ENCODE results near the gene FGD6. TPM values are rescaled to one million over a fixed set of nuclear protein-coding genes. Genes with fewer than 3 reads are reported as not detected.
"Not testable (repeated sequence)": the region's sequence is repeated elsewhere in the genome, so short reads cannot be mapped to it uniquely, and the experiment has no call there.

The FGD6 gene
- total RNA-seq, 6 donors from 2014 or later = 14.7 to 36.1 (median 20.2) TPM

GRCh38 chr12:95201056-95201670 is 16.1 kb downstream of the FGD6 start:
- TF ChIP-seq POLR2A (IDR thresholded peaks at IDR 0.05) (no peak), POLR2AphosphoS5 (IDR thresholded peaks at IDR 0.05) (no peak), EP300 (IDR thresholded peaks at IDR 0.05) (no peak), CTCF (IDR thresholded peaks at IDR 0.05) (no peak)
- Histone ChIP-seq H3K4me1 (peaks cover 35 to 54% (median 42%) of the 10 kb centered on the region in 4 donors), H3K27ac (peak overlapping the region in 2 of 4 donors; percentile 42 to 65), H3K36me3 (no peaks in the 10 kb centered on the region), H3K27me3 (no peaks in the 10 kb centered on the region), H3K9me3 (no peaks in the 10 kb centered on the region), H3K4me3 (no peak overlapping the region)
- 82 to 83% methylated on average over 4 of the region's 4 CpGs for WGBS, 2 donors
- no peak for ATAC-seq (ENCODE audit: low FRiP score in 2 of 2)
- DNase-seq = no peak

- Histone ChIP-seq H3K9me3 (no peaks in the 10 kb centered on the region), H3K4me3 (no peak overlapping the region), H3K27me3 (no peaks in the 10 kb centered on the region), H3K36me3 (no peaks in the 10 kb centered on the region), H3K27ac (peak overlapping the region; percentile 8 to 65 (median 32)), H3K4me1 (peaks cover 28 to 45% (median 37%) of the 10 kb centered on the region in 4 donors)
- ATAC-seq (ENCODE audit: low FRiP score in 2 of 2) (no peak), DNase-seq (no peak)
- TF ChIP-seq POLR2AphosphoS5 (IDR thresholded peaks at IDR 0.05) (no peak), POLR2A (IDR thresholded peaks at IDR 0.05) (no peak), CTCF (IDR thresholded peaks at IDR 0.05) (no peak), EP300 (IDR thresholded peaks at IDR 0.05) (no peak)
- 62 to 67% methylated on average over 5 of the region's 5 CpGs for WGBS, 2 donors
Measured at GRCh38 chr12:95200128-95200894, 17.0 kb downstream of the FGD6 start.

DNA sequence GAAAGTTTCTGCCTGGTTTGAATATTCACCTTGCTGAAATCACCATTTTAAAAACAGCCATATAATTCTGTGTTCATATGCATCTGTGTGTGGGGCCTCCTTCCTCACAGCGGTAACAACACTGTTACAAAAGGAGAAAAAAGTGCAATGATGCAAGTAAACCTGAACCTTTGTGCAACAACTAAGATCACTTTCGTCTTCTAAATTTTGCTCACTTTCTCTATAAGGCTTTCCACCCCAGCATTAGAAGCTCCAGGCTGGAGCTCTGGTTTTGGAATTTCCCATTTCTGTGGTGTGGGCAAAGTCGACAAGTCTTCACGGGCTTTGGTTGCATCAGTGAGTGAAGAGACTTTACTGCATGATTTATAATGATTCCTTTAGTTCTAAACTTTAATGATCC is 18.4 kb downstream of the FGD6 start:
- Histone ChIP-seq H3K27me3 (no peaks in the 10 kb centered on the region), H3K27ac (no peak overlapping the region), H3K4me3 (no peak overlapping the region), H3K9me3 (no peaks in the 10 kb centered on the region), H3K36me3 (no peaks in the 10 kb centered on the region), H3K4me1 (peaks cover 14 to 34% (median 24%) of the 10 kb centered on the region in 4 donors)
- DNase-seq (no peak), ATAC-seq (ENCODE audit: low FRiP score in 2 of 2) (no peak)
- 78 to 87% methylated on average over 4 of the region's 4 CpGs for WGBS, 2 donors
- TF ChIP-seq EP300 (IDR thresholded peaks at IDR 0.05) (no peak), CTCF (IDR thresholded peaks at IDR 0.05) (no peak), POLR2AphosphoS5 (IDR thresholded peaks at IDR 0.05) (no peak), POLR2A (IDR thresholded peaks at IDR 0.05) (no peak)

DNA sequence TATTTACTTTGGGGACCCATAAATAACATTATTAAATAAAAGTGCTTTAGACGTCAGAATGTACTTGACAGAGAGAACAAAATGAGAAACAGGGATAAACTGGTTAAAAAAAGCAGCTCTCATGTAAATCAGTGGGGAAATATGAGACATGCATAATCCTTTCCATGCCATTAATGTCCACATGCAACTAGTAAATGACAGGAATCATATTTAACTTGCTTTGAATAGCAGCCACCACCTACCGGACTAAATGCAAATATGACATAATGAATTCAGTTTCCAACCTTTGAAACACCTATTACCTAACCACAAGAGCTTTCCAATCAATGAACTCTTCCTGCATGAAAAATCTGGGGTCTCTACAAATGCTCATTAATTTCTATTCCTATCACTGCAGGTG is 19.6 kb downstream of the FGD6 start:
- Histone ChIP-seq H3K4me3 (no peak overlapping the region), H3K9me3 (no peaks in the 10 kb centered on the region), H3K36me3 (no peaks in the 10 kb centered on the region), H3K4me1 (peaks cover 6 to 23% (median 13%) of the 10 kb centered on the region in 4 donors), H3K27me3 (no peaks in the 10 kb centered on the region), H3K27ac (no peak overlapping the region)
- WGBS, 2 donors = 80 to 89% methylated on average over 2 of the region's 2 CpGs
- TF ChIP-seq POLR2A (IDR thresholded peaks at IDR 0.05) (no peak), POLR2AphosphoS5 (IDR thresholded peaks at IDR 0.05) (no peak), CTCF (IDR thresholded peaks at IDR 0.05) (no peak)
- ATAC-seq (ENCODE audit: low FRiP score in 2 of 2) (no peak), DNase-seq (no peak)

DNA sequence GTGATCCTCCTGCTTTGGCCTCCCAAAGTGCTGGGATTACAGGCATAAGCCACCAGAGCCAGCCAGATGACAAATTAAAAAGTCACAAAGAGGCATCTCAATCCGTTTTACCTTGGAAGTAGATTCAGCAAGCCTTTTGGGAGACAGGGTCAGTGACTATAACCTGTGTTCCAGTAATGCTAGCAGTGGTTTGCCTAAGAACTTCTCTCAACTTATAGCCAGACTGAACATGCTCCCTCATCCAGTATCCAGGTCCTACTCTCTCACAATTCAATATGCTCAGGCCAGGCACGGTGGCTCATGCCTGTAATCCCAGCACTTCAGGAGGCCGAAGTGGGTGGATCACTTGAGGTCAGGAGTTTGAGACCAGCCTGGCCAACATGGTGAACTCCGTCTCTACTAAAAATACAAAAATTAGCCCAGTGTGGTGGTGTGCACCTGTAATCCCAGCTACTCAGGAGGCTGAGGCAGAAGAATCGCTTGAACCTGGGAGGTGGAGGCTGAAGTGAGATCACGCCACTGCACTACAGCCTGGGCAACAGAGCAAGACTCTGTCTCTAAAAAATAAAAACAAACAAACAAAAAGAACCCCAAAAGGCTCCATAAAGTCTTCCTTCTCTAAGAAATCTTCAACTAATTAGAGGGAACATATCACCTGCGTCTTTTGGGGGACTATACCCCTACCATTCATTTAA is 20.2 kb downstream of the FGD6 start:
- not testable (repeated sequence) for H3K27me3 ChIP-seq; DNase-seq; ATAC-seq (ENCODE audit: low FRiP score in 2 of 2); H3K36me3 ChIP-seq; H3K4me3 ChIP-seq; H3K9me3 ChIP-seq; H3K27ac ChIP-seq
- 93 to 99% methylated on average over 6 to 7 of the region's 7 CpGs for WGBS, 2 donors
- H3K4me1 ChIP-seq = peaks cover 2 to 23% (median 9%) of the 10 kb centered on the region in 4 donors

Data from upper lobe of left lung (tissue), 6 donors.